NCI-H460 (cell line): ENCODE results near the gene TBL1Y. TPM values are rescaled to one million over a fixed set of nuclear protein-coding genes. Genes with fewer than 3 reads are reported as not detected.
"Not testable (repeated sequence)": the region's sequence is repeated elsewhere in the genome, so short reads cannot be mapped to it uniquely, and the experiment has no call there.

ENCODE experiments used
- DNase-seq: peaks from one replicate; pipeline ENCODE4 v3.0.0-alpha.2; 2016; ENCODE audit warnings: low read depth; ENCODE audit errors: extremely low read depth
- total RNA-seq: library from RNA; depleted of rRNA; stranded (reverse); fragments of >200 nt; shearing (Covaris generic); gene quantifications from 2 replicates; pipeline ENCODE4 v1.2.3, GENCODE V29; 2014

TBL1Y gene
- total RNA-seq, 1 experiment from 2014 or later, result 1.8 TPM

GRCh38 chrY:6972271-6972887, 61.9 kb downstream of the TBL1Y start:
- DNase-seq, result no peak

- DNase-seq, result no peak
Observed at GRCh38 chrY:6974971-6975370, 64.5 kb downstream of the TBL1Y start.

DNA sequence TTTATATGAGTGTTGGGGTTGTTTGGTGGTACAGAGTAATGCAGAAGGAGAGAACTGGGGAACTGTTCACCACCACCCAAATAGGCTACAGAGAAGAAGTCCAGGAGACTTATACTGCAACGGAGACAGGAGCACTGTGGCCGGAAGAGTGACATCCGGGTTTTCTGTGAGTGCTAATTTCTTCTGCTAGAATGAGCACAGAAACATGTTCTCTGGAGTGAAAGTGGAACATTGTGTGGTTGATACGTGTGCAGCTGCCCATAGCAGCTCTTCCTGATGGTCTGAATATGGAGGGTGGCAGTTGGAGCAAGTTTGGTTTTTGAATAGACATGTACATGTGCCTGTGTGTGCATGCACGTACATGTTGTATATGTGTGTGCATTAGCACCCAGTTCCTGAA, 67.3 kb downstream of the TBL1Y start:
- DNase-seq, result no peak

GRCh38 chrY:6983221-6983620, 72.7 kb downstream of the TBL1Y start:
- no peak for DNase-seq

GRCh38 chrY:6987811-6988210, 77.3 kb downstream of the TBL1Y start:
- no peak for DNase-seq

DNA sequence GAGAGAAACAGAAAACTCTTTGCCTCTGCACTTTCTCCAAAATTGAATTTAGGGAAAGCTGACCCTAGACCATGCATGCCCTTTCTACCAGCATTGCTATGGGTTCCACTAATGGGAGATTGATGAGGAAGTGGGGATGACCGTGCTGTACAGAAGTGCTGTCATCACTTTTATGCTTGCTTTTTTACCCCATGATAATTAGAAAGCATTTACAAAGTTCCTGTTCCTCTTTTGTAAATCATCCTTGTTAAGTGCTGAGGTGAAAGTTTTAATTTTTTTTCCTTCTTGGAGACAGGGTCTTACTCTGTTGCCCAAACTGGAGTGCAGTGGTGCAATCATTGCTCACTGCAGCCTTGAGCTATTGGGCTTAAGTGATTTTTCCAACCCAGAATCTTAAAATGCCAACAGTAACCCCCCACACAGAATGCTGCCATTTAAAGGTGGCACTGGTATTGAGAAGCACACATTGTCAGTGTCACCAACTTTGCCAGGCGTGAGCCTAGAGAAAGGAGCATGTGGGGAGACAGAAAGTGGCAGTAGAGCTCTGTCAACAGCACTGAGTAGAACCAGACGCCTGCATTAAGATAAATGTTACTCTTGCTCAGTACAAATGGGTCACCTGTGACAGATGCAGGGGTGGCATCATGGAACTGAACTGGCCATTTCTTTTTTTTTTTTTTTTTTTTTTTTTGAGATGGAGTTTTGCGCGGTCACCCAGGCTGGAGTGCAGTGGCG, 79.6 kb downstream of the TBL1Y start:
- DNase-seq, result no peak

DNA sequence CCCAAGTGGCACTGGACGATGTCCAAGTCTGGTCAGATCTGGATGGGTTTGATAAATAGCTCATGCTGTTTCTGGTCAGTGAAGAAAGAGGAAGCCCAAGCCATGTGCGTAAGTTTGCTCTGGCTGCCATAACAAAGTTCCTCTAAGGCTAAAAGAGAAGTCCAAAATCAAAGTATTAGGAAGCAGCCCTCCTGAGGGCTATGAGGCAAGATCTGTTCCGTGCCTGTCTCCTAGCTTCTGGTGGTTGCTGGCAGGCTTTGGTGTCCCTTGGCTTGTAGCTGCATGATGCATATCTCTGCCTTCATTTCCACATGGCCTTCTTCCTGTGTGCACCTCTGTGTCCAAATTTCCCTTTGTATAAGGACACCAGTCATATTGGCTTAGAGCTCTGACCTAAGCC, 81.5 kb downstream of the TBL1Y start:
- DNase-seq, result no peak

GRCh38 chrY:6995987-6996386, 85.5 kb downstream of the TBL1Y start:
- DNase-seq, result no peak

GRCh38 chrY:6997503-6998066, 87.1 kb downstream of the TBL1Y start:
- DNase-seq, result no peak

- no peak for DNase-seq
Observed at GRCh38 chrY:6999905-7000304, 89.4 kb downstream of the TBL1Y start.

GRCh38 chrY:7002581-7002980, 92.1 kb downstream of the TBL1Y start:
- no peak for DNase-seq

DNA sequence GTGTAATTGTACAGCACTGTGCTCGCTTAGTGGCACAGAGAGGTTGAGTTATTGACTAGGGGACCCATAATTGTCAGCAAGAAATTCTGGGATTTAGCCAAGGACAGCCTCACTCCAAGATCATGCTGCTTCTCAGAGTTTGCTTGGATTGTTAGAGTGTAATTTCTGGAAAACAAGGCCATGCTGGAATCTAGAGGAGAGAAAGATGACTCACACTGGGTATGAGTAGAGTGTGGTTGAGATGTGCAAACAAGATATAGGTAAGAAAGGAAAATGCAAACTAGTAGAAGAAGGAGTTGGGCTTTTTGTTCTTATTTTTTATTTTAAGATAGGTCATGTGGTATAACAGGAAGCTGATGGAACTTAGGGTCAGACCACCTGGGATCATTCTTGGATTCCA, 97.4 kb downstream of the TBL1Y start:
- DNase-seq, result no peak

DNA sequence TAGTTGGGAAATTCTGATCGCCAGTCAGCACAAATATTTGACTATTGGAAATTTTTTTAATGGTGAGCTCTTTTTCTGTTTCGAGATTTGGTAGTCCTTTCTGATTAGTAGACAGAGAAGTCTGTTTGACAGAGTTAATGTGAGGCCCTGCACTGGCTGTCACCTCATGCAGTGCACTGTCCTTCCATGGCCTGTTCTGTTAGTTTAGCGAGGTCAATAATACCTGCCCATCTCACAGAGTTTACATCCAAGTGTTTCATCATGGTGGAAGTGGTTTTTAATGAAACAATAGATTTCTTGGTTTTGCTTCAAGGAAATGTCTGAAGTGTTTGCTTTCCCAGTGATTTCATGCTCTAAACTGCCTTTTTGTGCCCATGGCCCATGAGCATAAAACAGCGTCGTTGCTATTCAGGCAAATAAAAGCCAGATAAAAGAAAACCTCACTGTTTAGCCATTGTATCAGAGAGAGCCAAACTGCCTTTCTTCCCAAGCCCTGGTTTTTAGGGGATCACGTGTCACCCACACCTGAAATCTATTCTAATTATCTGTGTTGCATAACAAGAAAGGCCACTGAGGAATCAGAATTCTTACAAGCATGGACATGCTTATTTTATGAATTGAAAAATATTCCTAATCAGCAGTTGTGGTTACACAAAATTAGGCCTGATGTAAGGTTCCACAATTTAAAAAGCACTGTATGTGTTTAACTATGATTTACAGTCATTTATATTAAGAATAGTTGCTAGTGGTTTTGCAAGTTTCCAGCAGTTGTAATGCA, 98.3 kb downstream of the TBL1Y start:
- DNase-seq, result no peak

DNA sequence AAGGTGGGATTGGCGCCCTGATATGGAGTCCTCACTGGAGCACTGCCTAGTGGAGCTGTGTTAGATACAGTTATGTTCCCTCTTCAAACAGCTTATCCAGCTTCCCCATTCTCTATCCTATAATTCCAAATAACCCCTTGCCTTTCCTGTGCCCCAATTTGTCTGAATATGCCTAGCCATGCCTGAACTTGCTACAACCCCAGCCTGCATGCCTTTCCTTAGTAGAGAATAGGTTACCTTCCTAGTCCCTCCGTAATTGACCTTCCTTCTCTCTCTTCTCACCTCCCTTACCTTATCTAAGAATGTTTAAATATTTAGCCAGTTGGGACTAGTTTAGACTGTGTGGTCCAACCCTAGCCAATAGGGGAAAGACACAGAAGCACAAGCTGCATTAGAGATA, 102.6 kb downstream of the TBL1Y start:
- no peak for DNase-seq

GRCh38 chrY:7016521-7016920, 106.0 kb downstream of the TBL1Y start:
- DNase-seq, result no peak

- DNase-seq, result no peak
Observed at GRCh38 chrY:7017244-7018080, 107.0 kb downstream of the TBL1Y start.

DNA sequence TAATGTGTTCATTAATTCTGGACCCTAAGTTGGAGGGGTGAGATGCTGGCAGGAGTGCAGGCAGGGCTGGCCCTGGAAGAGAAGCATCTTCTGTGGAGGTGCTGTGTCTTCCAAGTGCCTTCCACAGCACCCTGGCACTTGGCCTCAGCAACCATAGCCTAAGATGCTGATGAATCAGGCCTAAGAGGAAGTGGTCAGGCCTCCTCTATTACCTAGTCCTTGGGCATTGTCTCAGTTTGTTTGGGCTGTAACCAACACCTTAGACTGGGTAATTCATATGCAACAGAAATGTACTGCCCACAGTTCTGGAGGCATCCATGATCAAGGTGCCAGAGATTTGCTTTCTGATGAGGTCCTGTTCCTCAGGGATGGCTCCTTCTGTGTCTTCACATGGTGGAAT, 128.5 kb downstream of the TBL1Y start:
- DNase-seq, result no peak

DNA sequence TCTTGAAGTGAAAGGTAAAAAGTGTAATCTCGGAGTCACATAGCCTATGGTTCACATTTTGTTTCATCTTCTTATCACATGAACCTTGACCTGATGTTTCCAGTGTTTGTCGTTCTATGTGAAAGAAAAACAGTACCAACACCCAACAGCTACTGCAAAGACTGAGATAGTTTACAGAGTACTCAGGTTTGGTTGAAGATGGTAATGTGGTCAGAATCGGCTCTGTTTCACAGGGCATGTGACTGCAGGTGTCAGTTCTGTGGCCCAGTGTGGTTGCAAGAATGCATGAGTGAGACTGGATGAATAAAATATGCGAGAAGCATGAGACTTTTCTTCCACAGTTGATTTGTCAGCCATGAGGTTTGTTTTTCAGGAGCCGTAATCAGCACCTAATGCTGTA, 130.2 kb downstream of the TBL1Y start:
- no peak for DNase-seq

GRCh38 chrY:7041983-7042382, 131.5 kb downstream of the TBL1Y start:
- no peak for DNase-seq

DNA sequence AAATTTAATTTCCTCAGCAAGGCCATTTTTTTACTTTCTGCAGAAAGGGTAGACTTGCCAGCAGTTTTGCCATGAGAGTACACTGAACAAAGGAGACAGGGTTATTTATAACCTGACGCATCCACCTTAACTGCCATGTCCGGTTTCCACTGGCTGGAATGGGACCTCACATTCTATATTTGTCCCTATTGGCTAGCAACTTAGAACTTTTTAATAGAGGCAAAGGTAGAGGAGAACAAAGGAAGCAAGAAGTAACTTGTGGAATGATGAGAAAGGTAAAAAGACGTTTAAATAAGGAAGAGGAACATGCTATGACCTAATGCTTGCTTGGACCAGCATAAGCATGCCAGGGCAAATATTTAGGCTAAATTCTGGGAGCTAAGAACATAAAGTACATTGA, 142.0 kb downstream of the TBL1Y start:
- not testable (repeated sequence) for DNase-seq

DNA sequence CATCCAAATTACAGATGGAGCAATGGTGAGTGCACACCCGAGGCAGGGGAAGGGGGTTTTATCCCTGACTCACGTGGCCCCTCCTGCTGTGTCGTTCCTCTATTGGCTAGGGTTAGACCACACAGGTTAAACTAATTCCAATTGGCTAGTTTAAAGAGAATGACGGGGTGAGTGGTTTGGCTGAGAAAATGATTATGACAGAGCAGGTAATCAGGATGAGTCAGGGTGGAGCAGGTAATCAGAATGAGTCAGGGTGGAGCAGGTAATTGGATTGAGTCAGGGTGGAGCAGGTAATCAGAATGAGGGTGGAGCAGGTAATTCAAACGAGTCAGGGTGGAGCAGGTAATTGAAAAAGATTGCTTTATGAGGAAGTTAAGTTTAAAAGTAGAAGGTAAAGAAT, 146.4 kb downstream of the TBL1Y start:
- no peak for DNase-seq
